Amygdala (tissue), 56 donors: ENCODE measurements around the gene RBMY1D.
A peak's percentile ranks its signal among the peaks of the same experiment; 100 is the strongest.
"Not testable (repeated sequence)": the region's sequence is repeated elsewhere in the genome, so short reads cannot be mapped to it uniquely, and the experiment has no call there.

Experiments
- DNase-seq, 56 donors: peaks; one replicate each; lab custom pipeline; 2025; lab: John Stamatoyannopoulos, UW

RBMY1D gene

DNA sequence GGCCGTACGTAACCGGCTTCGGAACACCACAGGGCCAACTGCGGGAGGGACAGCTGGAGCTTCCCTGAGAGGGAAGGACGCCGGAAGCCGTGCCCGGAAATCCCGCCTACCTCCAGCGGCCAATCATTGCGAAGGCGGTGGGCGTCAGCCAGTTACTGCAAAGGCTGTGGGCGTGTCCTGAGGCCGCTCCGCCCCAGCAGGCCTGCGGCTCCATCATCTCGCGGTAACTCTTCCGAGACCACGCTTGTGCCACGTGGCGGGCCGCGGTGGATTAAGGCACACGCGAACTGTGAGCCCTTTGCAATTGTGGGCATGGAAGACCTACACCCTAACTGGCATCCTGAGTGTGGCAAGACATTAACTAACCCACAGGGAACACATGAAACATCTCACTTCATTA lies at the start of gene RBMY1D:
Gene RBMY1D, minus strand, starts transcription at position 101 of the 400 bp plus-strand sequence. CDS start 2,013 bp downstream, outside the sequence.
- not testable (repeated sequence) for DNase-seq

- not testable (repeated sequence) for DNase-seq
Measured at GRCh38 chrY:21917932-21918331, 23.6 kb upstream of the RBMY1D start, which contains the start of gene RBMY1E. Gene RBMY1E (minus strand): TSS chrY:21918032. CDS start chrY:21916054, 1,978 bp downstream.

- DNase-seq, result not testable (repeated sequence)
Measured at GRCh38 chrY:21869407-21870076, 24.8 kb downstream of the RBMY1D start.

DNA sequence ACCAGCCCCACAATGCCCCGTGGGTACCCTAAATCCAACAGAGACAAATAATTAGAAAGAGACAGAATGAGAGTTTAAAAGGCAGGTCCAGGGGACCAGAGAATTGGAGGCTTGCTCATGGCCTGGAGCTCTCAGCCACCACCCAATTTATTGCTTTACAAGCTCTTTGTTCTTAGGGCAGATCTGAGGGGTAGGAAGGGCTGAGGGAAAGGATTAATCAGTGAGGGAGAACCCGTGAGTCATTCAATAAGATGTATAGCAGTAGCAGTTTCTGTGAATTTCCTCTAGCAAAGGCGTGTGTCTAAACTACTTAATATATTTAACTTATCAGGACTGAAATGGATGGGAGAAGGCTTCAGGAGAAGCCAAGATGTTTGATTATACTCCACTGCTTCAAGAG lies 48.8 kb downstream of the RBMY1D start:
- DNase-seq, result no peak

DNA sequence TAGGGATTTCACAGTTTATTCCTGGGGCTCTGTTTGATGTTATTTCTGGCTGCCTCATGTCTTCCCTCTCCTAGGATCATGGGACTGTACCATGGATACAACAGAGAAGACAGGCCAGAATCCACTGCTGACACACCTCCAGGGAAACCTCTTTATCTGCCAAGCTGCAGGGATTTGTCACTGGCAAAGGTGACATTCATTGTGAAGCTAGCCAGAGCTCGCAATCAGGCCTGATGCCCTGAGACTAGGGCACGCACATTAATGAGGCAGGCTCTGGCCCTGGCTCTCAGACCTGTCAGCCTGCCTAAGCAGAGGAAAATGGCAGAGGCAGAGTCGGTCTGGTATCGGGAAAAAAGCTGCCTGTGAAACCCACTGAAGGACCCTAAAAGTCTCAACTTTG lies 52.2 kb downstream of the RBMY1D start:
- peak in 1 of 56 donors; percentile 1 for DNase-seq

- DNase-seq, result peak in 4 of 56 donors; percentile 0
Measured at GRCh38 chrY:21839489-21839888, 54.8 kb downstream of the RBMY1D start.

- no peak for DNase-seq
Measured at GRCh38 chrY:21836343-21836742, 58.0 kb downstream of the RBMY1D start.

GRCh38 chrY:21835052-21835451 lies 59.3 kb downstream of the RBMY1D start:
- DNase-seq, result no peak
